B cell (primary cell): ENCODE measurements around the gene VPS13D. TPM values are rescaled to one million over a fixed set of nuclear protein-coding genes. Genes with fewer than 3 reads are reported as not detected.

Experiments used
- ATAC-seq: fragments of 200-7000 bp; cut with Tn5 transposase; one replicate; pipeline ENCODE4 v1.10.0; 2021; ENCODE audit warnings: low read depth, mild to moderate bottlenecking, moderate number of reproducible peaks, moderate library complexity
- CTCF ChIA-PET: fragments of 350-600 bp; sonication (Branson Sonifier 250); formaldehyde crosslinking; loops from one replicate; lab custom pipeline; 2021; ENCODE audit warnings: antibody characterized with exemption, inconsistent platforms; lab: Charles Lee
- POLR2A ChIA-PET: fragments of 350-600 bp; sonication (Branson Sonifier 250); formaldehyde crosslinking; loops from one replicate; lab custom pipeline; 2021; ENCODE audit warnings: antibody characterized with exemption; lab: Charles Lee
- DNase-seq: peaks from one replicate; pipeline ENCODE4 v3.0.0; 2013
- H2AFZ ChIP-seq: 2 replicates; pipeline ENCODE4 v1.6.1; 2012; ENCODE audit warnings: mild to moderate bottlenecking, low read depth, low read length; ENCODE audit not compliant: insufficient read depth, poor library complexity, severe bottlenecking
- H3K27ac ChIP-seq, 2 donors: 1 replicate in 1 of 2; 2 replicates in 1 of 2; pipeline ENCODE4 v1.5.1; 2012 to 2013; ENCODE audit warnings: low read length in 2 of 2, mild to moderate bottlenecking in 2 of 2, moderate library complexity in 1 of 2
- H3K27me3 ChIP-seq, 4 experiments: fragments of 200-600 bp in 1 of 4; sonication (generic) in 1 of 4; replicated peaks in 1 of 4; 1 replicate in 2 of 4; 2 replicates in 2 of 4; pipeline versions ENCODE4 v1.6.1 to v1.7.0; 2013 to 2016; ENCODE audit warnings: low read length in 3 of 4, mild to moderate bottlenecking in 2 of 4, mixed read lengths in 1 of 4, moderate library complexity in 1 of 4; ENCODE audit not compliant: insufficient read depth in 4 of 4, control insufficient read depth in 3 of 4; ENCODE audit errors: control extremely low read depth in 1 of 4
- H3K36me3 ChIP-seq, 2 experiments: replicated peaks in 1 of 2; 1 replicate in 1 of 2; 2 replicates in 1 of 2; pipeline versions ENCODE4 v1.6.1 to v1.7.1; 2013; ENCODE audit warnings: low read length in 1 of 2; ENCODE audit not compliant: insufficient read depth in 2 of 2, control insufficient read depth in 1 of 2; ENCODE audit errors: control extremely low read depth in 1 of 2, extremely low read depth in 1 of 2
- H3K4me1 ChIP-seq, 2 donors: fragments of 200-600 bp in 1 of 2; sonication (generic) in 1 of 2; 1 replicate in 1 of 2; 2 replicates in 1 of 2; pipeline versions ENCODE4 v1.5.1 to v1.6.1; 2013 to 2017; ENCODE audit warnings: low read length in 2 of 2; ENCODE audit not compliant: control insufficient read depth in 2 of 2, insufficient read depth in 2 of 2
- H3K4me2 ChIP-seq: replicated peaks from 2 replicates; pipeline ENCODE3; 2012; ENCODE audit warnings: mild to moderate bottlenecking, low read depth, low read length; ENCODE audit not compliant: poor library complexity, severe bottlenecking
- H3K4me3 ChIP-seq, 5 experiments: fragments of 200-600 bp in 1 of 5; sonication (generic) in 1 of 5; 1 replicate in 3 of 5; 2 replicates in 2 of 5; pipeline versions ENCODE4 v1.5.1 to v1.7.0; 2011 to 2016; ENCODE audit warnings: low read length in 4 of 5, mild to moderate bottlenecking in 4 of 5, low read depth in 2 of 5, control low read depth in 1 of 5, moderate library complexity in 1 of 5; ENCODE audit not compliant: insufficient read depth in 1 of 5; ENCODE audit errors: control extremely low read depth in 1 of 5, extremely low read depth in 1 of 5
- H3K79me2 ChIP-seq: fragments of 200-600 bp; sonication (generic); one replicate; pipeline ENCODE4 v1.6.0; 2016; ENCODE audit warnings: low read length; ENCODE audit not compliant: control insufficient read depth, insufficient read depth
- H3K9ac ChIP-seq: fragments of 200-600 bp; sonication (generic); 2 replicates; pipeline ENCODE4 v1.6.1; 2017; ENCODE audit warnings: mild to moderate bottlenecking, low read length, moderate library complexity
- H3K9me3 ChIP-seq, 3 donors: one replicate each; pipeline versions ENCODE4 v1.6.1 to v1.7.1; 2013; ENCODE audit warnings: low read length in 2 of 3; ENCODE audit not compliant: control insufficient read depth in 2 of 3, insufficient read depth in 1 of 3; ENCODE audit errors: control extremely low read depth in 1 of 3
- H4K20me1 ChIP-seq: 2 replicates; pipeline ENCODE4 v1.6.0; 2012; ENCODE audit warnings: mild to moderate bottlenecking, low read length; ENCODE audit not compliant: insufficient read depth, control insufficient read depth, poor library complexity, severe bottlenecking
- H3K27ac Mint-ChIP-seq: one replicate; pipeline ENCODE4 v1.8.0; 2021; ENCODE audit warnings: mixed read lengths
- H3K27me3 Mint-ChIP-seq: one replicate; pipeline ENCODE4 v1.8.0; 2021; ENCODE audit warnings: mixed read lengths
- H3K4me1 Mint-ChIP-seq: one replicate; pipeline ENCODE4 v1.8.0; 2021; ENCODE audit warnings: mixed read lengths
- H3K4me3 Mint-ChIP-seq: one replicate; pipeline ENCODE4 v1.8.0; 2021; ENCODE audit warnings: mixed read lengths
- H3K9me3 Mint-ChIP-seq: one replicate; pipeline ENCODE4 v1.8.0; 2022; ENCODE audit warnings: mixed read lengths; ENCODE audit not compliant: insufficient read depth
- CTCF ChIP-seq: fragments of 200-600 bp; IDR thresholded peaks from one replicate; pipeline ENCODE4 v1.8.0; 2022; ENCODE audit warnings: antibody characterized with exemption, mild to moderate bottlenecking
- EZH2 ChIP-seq: IDR thresholded peaks from 2 replicates; pipeline ENCODE4 v1.6.1; 2012; ENCODE audit warnings: borderline replicate concordance, low read depth, mild to moderate bottlenecking, moderate library complexity, low read length; ENCODE audit not compliant: insufficient read depth, poor library complexity, severe bottlenecking
- WGBS: methylation state at CpG from one replicate; pipeline ENCODE4 v1.1.5; 2013; ENCODE audit warnings: missing lambda C conversion rate; ENCODE audit not compliant: insufficient coverage; 5-methylcytosine and 5-hydroxymethylcytosine counted together
- intact Hi-C: fragments of 100-400 bp; cut with micrococcal nuclease; formaldehyde crosslinking; loops from one replicate; pipeline ENCODE4 v1.10.0; 2022
- polyA plus RNA-seq: library from polyadenylated mRNA; depleted of rRNA; stranded (reverse); fragments of >200 nt; gene quantifications from 2 replicates; pipeline ENCODE4 v1.2.3, GENCODE V29; 2012
- total RNA-seq, 2 donors: library from RNA; stranded (reverse); fragments of 120-200 nt in 1 of 2; gene quantifications; 1 replicate in 1 of 2; 2 replicates in 1 of 2; pipeline versions ENCODE4 v1.2.3 to v1.2.4, GENCODE V29; 2013 to 2022

Gene VPS13D
- total and polyA plus RNA-seq, 2 donors (not counting 1 experiment from before 2014, with no cell fraction given) = 29.9 to 104 TPM

- Histone ChIP-seq H3K4me3 (no peak overlapping the region), H4K20me1 (no peaks in the 10 kb centered on the region), H2AFZ (no peak overlapping the region), H3K27me3 (no peaks in the 10 kb centered on the region), H3K4me1 (peaks cover 0 to under 1% of the 10 kb centered on the region in 2 donors), H3K9ac (no peak overlapping the region), H3K36me3 (peaks cover 13 to 72% of the 10 kb centered on the region in 2 experiments), H3K9me3 (no peaks in the 10 kb centered on the region), H3K27ac (no peak overlapping the region), H3K79me2 (peaks cover 3% of the 10 kb centered on the region), H3K4me2 (no peak overlapping the region)
- ChIA-PET POLR2A (no interaction called here), CTCF (no interaction called here)
- Mint-ChIP-seq H3K9me3 (no peaks in the 10 kb centered on the region), H3K4me1 (peaks cover 4% of the 10 kb centered on the region), H3K27ac (no peak overlapping the region), H3K27me3 (no peaks in the 10 kb centered on the region), H3K4me3 (no peak overlapping the region)
- TF ChIP-seq CTCF (no peak), EZH2 (no peak)
- intact Hi-C loops = no loop called here
- WGBS = 67% methylated on average over 1 of the region's 1 CpG
- ATAC-seq (no peak), DNase-seq (no peak)
Measured at GRCh38 chr1:12458571-12458970, 228.7 kb downstream of the VPS13D start.

- TF ChIP-seq EZH2 (no peak), CTCF (no peak)
- ChIA-PET POLR2A (no interaction called here), CTCF (no interaction called here)
- no peaks in the 10 kb centered on the region for H3K4me1 ChIP-seq
- no peaks in the 10 kb centered on the region for H4K20me1 ChIP-seq
- ATAC-seq (no peak), DNase-seq (no peak)
- H3K9me3 ChIP-seq = no peaks in the 10 kb centered on the region
- Mint-ChIP-seq H3K4me3 (no peak overlapping the region), H3K9me3 (no peaks in the 10 kb centered on the region), H3K27me3 (no peaks in the 10 kb centered on the region), H3K4me1 (no peaks in the 10 kb centered on the region), H3K27ac (no peak overlapping the region)
- H3K79me2 ChIP-seq = peaks cover 3% of the 10 kb centered on the region
- H2AFZ ChIP-seq = no peak overlapping the region
- no peaks in the 10 kb centered on the region for H3K27me3 ChIP-seq
- H3K27ac ChIP-seq = no peak overlapping the region
- H3K36me3 ChIP-seq = peaks cover 13 to 83% of the 10 kb centered on the region in 2 experiments
- H3K4me3 ChIP-seq = no peak overlapping the region
- H3K4me2 ChIP-seq = no peak overlapping the region
- no peak overlapping the region for H3K9ac ChIP-seq
- 97% methylated on average over 5 of the region's 6 CpGs for WGBS
- intact Hi-C loops = no loop called here
Measured at GRCh38 chr1:12460121-12460520, 230.3 kb downstream of the VPS13D start.
